ENCODE measurements around the gene SORCS2. TPM values are rescaled to one million over a fixed set of nuclear protein-coding genes. Genes with fewer than 3 reads are reported as not detected.

The SORCS2 gene
- total and polyA plus RNA-seq, 4 donors: 2.2 to 7.7 (median 2.5) TPM

- no peaks in the 10 kb centered on the region for H3K36me3 ChIP-seq (ENCODE audit: control insufficient read depth in 4 of 4, insufficient read depth in 4 of 4, low read length in 4 of 4)
- ATAC-seq (ENCODE audit: insufficient read depth, low FRiP score): no peak
- H3K27ac ChIP-seq (ENCODE audit: low read depth in 1 of 2, low read length in 1 of 2): no peak overlapping the region
- peaks cover 0 to 4% (median 0%) of the 10 kb centered on the region in 3 donors for H3K27me3 ChIP-seq (ENCODE audit: control insufficient read depth in 3 of 3, insufficient read depth in 3 of 3, low read length in 2 of 3)
- peaks cover 0 to 7% (median 0%) of the 10 kb centered on the region in 4 donors for H3K9me3 ChIP-seq (ENCODE audit: control insufficient read depth in 4 of 4, insufficient read depth in 3 of 4, low read length in 3 of 4)
- 92 to 94% methylated on average over 19 of the region's 19 CpGs for WGBS, 2 donors
- TF ChIP-seq CTCF (IDR thresholded peaks at IDR 0.05; ENCODE audit: control extremely low read depth, extremely low read depth): no peak
- H3K4me1 ChIP-seq (ENCODE audit: control insufficient read depth in 5 of 5, insufficient read depth in 5 of 5, low read length in 5 of 5): no peaks in the 10 kb centered on the region
- H3K9ac ChIP-seq (ENCODE audit: insufficient read depth in 1 of 2, low read length in 2 of 2): no peak overlapping the region
- no peak overlapping the region for H3K4me3 ChIP-seq
- DNase-seq: no peak
Observed at GRCh38 chr4:7712021-7712671, 519.8 kb downstream of the SORCS2 start.

GRCh38 chr4:7713757-7714156 is 521.4 kb downstream of the SORCS2 start:
- peaks cover 0 to 15% (median under 1%) of the 10 kb centered on the region in 3 donors for H3K27me3 ChIP-seq (ENCODE audit: control insufficient read depth in 3 of 3, insufficient read depth in 3 of 3, low read length in 2 of 3)
- no peaks in the 10 kb centered on the region for H3K36me3 ChIP-seq (ENCODE audit: control insufficient read depth in 4 of 4, insufficient read depth in 4 of 4, low read length in 4 of 4)
- no peak overlapping the region for H3K27ac ChIP-seq (ENCODE audit: low read depth in 1 of 2, low read length in 1 of 2)
- H3K4me3 ChIP-seq: no peak overlapping the region
- TF ChIP-seq CTCF (IDR thresholded peaks at IDR 0.05; ENCODE audit: control extremely low read depth, extremely low read depth): no peak
- H3K4me1 ChIP-seq (ENCODE audit: control insufficient read depth in 5 of 5, insufficient read depth in 5 of 5, low read length in 5 of 5): no peaks in the 10 kb centered on the region
- peaks cover 0 to 10% (median 0%) of the 10 kb centered on the region in 4 donors for H3K9me3 ChIP-seq (ENCODE audit: control insufficient read depth in 4 of 4, insufficient read depth in 3 of 4, low read length in 3 of 4)
- H3K9ac ChIP-seq (ENCODE audit: insufficient read depth in 1 of 2, low read length in 2 of 2): no peak overlapping the region
- DNase-seq (no peak), ATAC-seq (ENCODE audit: insufficient read depth, low FRiP score) (no peak)
- 80 to 81% methylated on average over 7 of the region's 7 CpGs for WGBS, 2 donors

- H3K4me3 ChIP-seq: no peak overlapping the region
- H3K27me3 ChIP-seq (ENCODE audit: control insufficient read depth in 3 of 3, insufficient read depth in 3 of 3, low read length in 2 of 3): peaks cover 0 to 17% (median 5%) of the 10 kb centered on the region in 3 donors
- H3K9me3 ChIP-seq (ENCODE audit: control insufficient read depth in 4 of 4, insufficient read depth in 3 of 4, low read length in 3 of 4): peaks cover 0 to 10% (median 0%) of the 10 kb centered on the region in 4 donors
- DNase-seq (no peak), ATAC-seq (ENCODE audit: insufficient read depth, low FRiP score) (no peak)
- H3K4me1 ChIP-seq (ENCODE audit: control insufficient read depth in 5 of 5, insufficient read depth in 5 of 5, low read length in 5 of 5): no peaks in the 10 kb centered on the region
- no peak for TF ChIP-seq CTCF (IDR thresholded peaks at IDR 0.05; ENCODE audit: control extremely low read depth, extremely low read depth)
- 93 to 94% methylated on average over 20 of the region's 20 CpGs for WGBS, 2 donors
- H3K36me3 ChIP-seq (ENCODE audit: control insufficient read depth in 4 of 4, insufficient read depth in 4 of 4, low read length in 4 of 4): no peaks in the 10 kb centered on the region
- no peak overlapping the region for H3K27ac ChIP-seq (ENCODE audit: low read depth in 1 of 2, low read length in 1 of 2)
- no peak overlapping the region for H3K9ac ChIP-seq (ENCODE audit: insufficient read depth in 1 of 2, low read length in 2 of 2)
Observed at GRCh38 chr4:7714176-7714575, 521.8 kb downstream of the SORCS2 start.
